Heart left ventricle (tissue), 13 donors: ENCODE results near the gene CEPT1.

ENCODE experiments used
- CTCF ChIP-seq, 12 donors: fragments of 200-600 bp; sonication (generic) in 4 of 12; IDR thresholded peaks; one replicate each; pipeline versions ENCODE4 v1.5.0 to v1.8.0; 2018 to 2022; ENCODE audit warnings: antibody characterized with exemption in 12 of 12, mild to moderate bottlenecking in 5 of 12
- POLR2A ChIP-seq, 2 donors: fragments of 450-650 bp; IDR thresholded peaks; one replicate each; pipeline ENCODE4 v1.6.1; 2017; ENCODE audit warnings: antibody characterized with exemption in 2 of 2, mild to moderate bottlenecking in 2 of 2, moderate library complexity in 2 of 2
- donor health status: ischemic (EF 13 %, LVEDD 7.1; RV severe dilation, severe dysfunction).
- donor health status: DM: no; HTN: yes; CAD: no.
- donor health status: DM: no; HTN: no; CAD: no.
- donor health status: ischemic (EF 25% LVEDD 6.9; RV normal size, moderate dysfunction).
- donor health status: ischemic (EF 25% LVEDD 5.7; RV mildly dilated, moderate dysfunction).
- donor health status: ischemic (EF 35%, LVEDD 5.7; RV mildly dilated, moderate dysfunction).
- donor health status: nonischemic (EF 11% LVEDD 7.7; RV severe dilation, severe dysfunction).
- donor health status: DM: yes; HTN: yes; CAD: no.
- donor health status: PGD.
- donor health status: ischemic (EF 29% LVEDD 5.4; RV normal size, mild dysfunction).
- donor health status: nonischemic (EF 23%, LVEDD 6.1; RV moderate dilation, normal function).

GRCh38 chr1:111099289-111099688, 40.7 kb upstream of the CEPT1 start:
- TF ChIP-seq POLR2A (IDR thresholded peaks at IDR 0.05) (no peak), CTCF (IDR thresholded peaks at IDR 0.05) (no peak)
